Naive thymus-derived CD4-positive, alpha-beta T cell (primary cell): Measurements from ENCODE around the gene GALNT15. TPM values are rescaled to one million over a fixed set of nuclear protein-coding genes. Genes with fewer than 3 reads are reported as not detected.

Experiments
- ATAC-seq: fragments of 150-1000 bp; cut with Tn5 transposase; 2 replicates; pipeline ENCODE4 v1.10.0; 2021; ENCODE audit warnings: mild to moderate bottlenecking, moderate library complexity
- CTCF ChIA-PET: fragments of 350-600 bp; sonication (Branson Sonifier 250); formaldehyde crosslinking; loops from one replicate; lab custom pipeline; 2021; ENCODE audit warnings: antibody characterized with exemption; lab: Charles Lee
- POLR2A ChIA-PET: fragments of 350-600 bp; sonication (Branson Sonifier 250); formaldehyde crosslinking; loops from one replicate; lab custom pipeline; 2021; ENCODE audit warnings: antibody characterized with exemption, inconsistent platforms; lab: Charles Lee
- DNase-seq, 9 donors: peaks; one replicate each; pipeline versions ENCODE4 v3.0.0 to v3.0.0-alpha.2; 2020 to 2022; ENCODE audit warnings: mixed read lengths in 1 of 9
- H3K27ac ChIP-seq: one replicate; pipeline ENCODE4 v1.7.0; 2013; ENCODE audit warnings: mild to moderate bottlenecking, low read depth, low read length, moderate library complexity
- H3K27me3 ChIP-seq, 2 donors: one replicate each; pipeline ENCODE4 v1.7.0; 2013; ENCODE audit warnings: low read length in 2 of 2, mild to moderate bottlenecking in 2 of 2, moderate library complexity in 2 of 2; ENCODE audit not compliant: control insufficient read depth in 2 of 2, insufficient read depth in 2 of 2
- H3K36me3 ChIP-seq, 3 experiments: 1 replicate in 2 of 3; 2 replicates in 1 of 3; pipeline ENCODE4 v1.7.0; 2013; ENCODE audit warnings: low read length in 3 of 3, mild to moderate bottlenecking in 3 of 3, moderate library complexity in 1 of 3; ENCODE audit not compliant: insufficient read depth in 3 of 3, control insufficient read depth in 2 of 3
- H3K4me1 ChIP-seq, 2 donors: one replicate each; pipeline ENCODE4 v1.7.0; 2013; ENCODE audit warnings: low read length in 2 of 2, mild to moderate bottlenecking in 2 of 2, moderate library complexity in 1 of 2; ENCODE audit not compliant: control insufficient read depth in 2 of 2, insufficient read depth in 2 of 2
- H3K4me3 ChIP-seq: 2 replicates; pipeline ENCODE4 v1.7.0; 2013; ENCODE audit warnings: mild to moderate bottlenecking, low read length
- H3K9me3 ChIP-seq, 3 experiments: 1 replicate in 2 of 3; 2 replicates in 1 of 3; pipeline ENCODE4 v1.7.0; 2013; ENCODE audit warnings: low read length in 3 of 3; ENCODE audit not compliant: control insufficient read depth in 2 of 3
- H3K27ac Mint-ChIP-seq, 9 donors: one replicate each; pipeline ENCODE4 v1.8.0; 2020 to 2022; ENCODE audit warnings: mixed read lengths in 9 of 9, mild to moderate bottlenecking in 8 of 9, moderate library complexity in 5 of 9, inconsistent platforms in 2 of 9
- H3K27me3 Mint-ChIP-seq, 5 donors: one replicate each; pipeline ENCODE4 v1.8.0; 2021 to 2022; ENCODE audit warnings: mixed read lengths in 5 of 5, mild to moderate bottlenecking in 1 of 5
- H3K36me3 Mint-ChIP-seq, 5 donors: one replicate each; pipeline ENCODE4 v1.8.0; 2020 to 2022; ENCODE audit warnings: mixed read lengths in 5 of 5, mild to moderate bottlenecking in 3 of 5, inconsistent platforms in 1 of 5
- H3K4me1 Mint-ChIP-seq, 7 donors: one replicate each; pipeline ENCODE4 v1.8.0; 2020 to 2022; ENCODE audit warnings: mixed read lengths in 7 of 7, mild to moderate bottlenecking in 3 of 7, inconsistent platforms in 1 of 7
- H3K4me3 Mint-ChIP-seq, 10 donors: one replicate each; pipeline ENCODE4 v1.8.0; 2020 to 2022; ENCODE audit warnings: mild to moderate bottlenecking in 10 of 10, mixed read lengths in 10 of 10, moderate library complexity in 6 of 10, inconsistent platforms in 2 of 10
- H3K9me3 Mint-ChIP-seq, 11 donors: one replicate each; pipeline ENCODE4 v1.8.0; 2020 to 2022; ENCODE audit warnings: mixed read lengths in 11 of 11, mild to moderate bottlenecking in 4 of 11, inconsistent platforms in 1 of 11, moderate library complexity in 1 of 11
- intact Hi-C, 2 donors: fragments of 100-400 bp; cut with micrococcal nuclease; formaldehyde crosslinking; loops; one replicate each; pipeline ENCODE4 v1.15.1; 2023
- polyA plus RNA-seq, 2 donors: library from polyadenylated mRNA; unstranded; fragments of 300-500 nt; fragmentation: Illumina TruSeq; gene quantifications; one replicate each; pipeline ENCODE4 v1.2.3, GENCODE V29; 2021
- total RNA-seq, 6 experiments: library from RNA in 5 of 6; stranded (reverse) in 5 of 6; gene quantifications; 1 replicate in 5 of 6; 2 replicates in 1 of 6; pipeline ENCODE4 v1.2.3 and lab custom pipeline; 2021 to 2026

The GALNT15 gene
- total and polyA plus RNA-seq, 7 experiments from 2014 or later, result 0.46 TPM; not detected in 6

GRCh38 chr3:16134173-16134928, 40.1 kb upstream of the GALNT15 start:
- CTCF ChIA-PET, result interaction anchor here (0.9 kb wide), 1 partner anchor 20 kb away, joined by 4 read pairs; no protein-coding TSS in a partner anchor

DNA sequence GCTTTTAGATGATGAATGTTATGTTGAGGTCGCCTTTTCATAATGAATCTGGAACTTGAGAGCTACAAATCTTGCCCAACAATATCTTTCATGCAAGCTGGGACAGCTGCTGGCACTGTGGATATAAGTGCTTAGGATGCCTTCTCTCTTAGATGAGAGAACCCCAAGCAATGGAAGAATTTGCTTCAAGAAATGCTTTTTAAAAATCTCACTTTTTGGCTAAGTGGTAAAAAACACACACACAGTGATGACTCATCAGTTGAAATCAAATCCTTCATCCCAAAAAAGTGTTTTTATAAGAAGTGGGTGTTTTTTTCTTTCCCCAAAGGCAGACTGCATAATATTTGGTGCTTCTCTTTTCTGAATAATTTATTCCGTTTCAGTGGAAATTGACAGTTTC, 38.4 kb upstream of the GALNT15 start:
- H3K27ac ChIP-seq, result no peak overlapping the region
- intact Hi-C loops, result no loop called here
- Mint-ChIP-seq H3K27ac (no peak overlapping the region), H3K9me3 (peaks cover 0 to 9% (median 5%) of the 10 kb centered on the region in 11 donors), H3K27me3 (peaks cover 0 to 10% (median 0%) of the 10 kb centered on the region in 5 donors), H3K36me3 (peaks cover 0 to 5% (median 0%) of the 10 kb centered on the region in 5 donors), H3K4me1 (no peaks in the 10 kb centered on the region), H3K4me3 (no peak overlapping the region)
- no peaks in the 10 kb centered on the region for H3K9me3 ChIP-seq
- ChIA-PET POLR2A (no interaction called here), CTCF (no interaction called here)
- DNase-seq (no peak), ATAC-seq (no peak)
- no peaks in the 10 kb centered on the region for H3K4me1 ChIP-seq
- no peak overlapping the region for H3K4me3 ChIP-seq
- no peaks in the 10 kb centered on the region for H3K27me3 ChIP-seq
- no peaks in the 10 kb centered on the region for H3K36me3 ChIP-seq

More at GRCh38 chr3:16134173-16134928, 40.1 kb upstream of the GALNT15 start:
- no peak overlapping the region for H3K4me3 ChIP-seq
- intact Hi-C loops, result no loop called here
- H3K27ac ChIP-seq, result no peak overlapping the region
- ATAC-seq (no peak), DNase-seq (no peak)
- H3K4me1 Mint-ChIP-seq, result no peaks in the 10 kb centered on the region
- no peak overlapping the region for H3K27ac Mint-ChIP-seq
- no peaks in the 10 kb centered on the region for H3K27me3 ChIP-seq
- peaks cover 0 to 5% (median 0%) of the 10 kb centered on the region in 5 donors for H3K36me3 Mint-ChIP-seq
- H3K9me3 Mint-ChIP-seq, result peaks cover 0 to 9% (median 4%) of the 10 kb centered on the region in 11 donors
- no peaks in the 10 kb centered on the region for H3K4me1 ChIP-seq
- H3K9me3 ChIP-seq, result no peaks in the 10 kb centered on the region
- peaks cover 0 to 10% (median 0%) of the 10 kb centered on the region in 5 donors for H3K27me3 Mint-ChIP-seq
- no peaks in the 10 kb centered on the region for H3K36me3 ChIP-seq
- POLR2A ChIA-PET, result interaction anchor here (0.5 kb wide), 1 partner anchor 356 kb away, joined by 3 read pairs; no protein-coding TSS in a partner anchor
- no peak overlapping the region for H3K4me3 Mint-ChIP-seq

DNA sequence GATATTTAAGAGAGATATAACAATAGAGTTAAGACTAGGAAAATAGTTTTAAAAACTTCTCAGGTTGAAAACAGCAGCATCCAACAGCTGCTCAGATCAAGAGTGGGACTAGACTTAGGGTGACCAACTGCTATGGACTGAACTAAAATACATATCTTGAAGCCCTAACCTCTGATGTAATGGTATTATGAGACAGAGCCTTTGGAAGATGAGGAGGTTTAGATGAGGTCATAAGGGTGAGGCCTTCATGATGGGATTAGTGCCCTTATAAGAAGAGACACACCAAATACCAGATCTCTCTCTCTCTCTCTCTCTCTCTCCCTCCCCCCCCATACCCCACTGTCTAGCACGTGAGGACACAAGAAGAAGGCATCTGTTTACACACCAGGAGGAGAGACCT, 37.4 kb upstream of the GALNT15 start:
- no peak for DNase-seq
- CTCF ChIA-PET, result no interaction called here
- Histone ChIP-seq H3K4me1 (no peaks in the 10 kb centered on the region), H3K36me3 (no peaks in the 10 kb centered on the region), H3K4me3 (no peak overlapping the region), H3K27me3 (no peaks in the 10 kb centered on the region), H3K9me3 (no peaks in the 10 kb centered on the region), H3K27ac (no peak overlapping the region)
- intact Hi-C loops, result no loop called here
- peaks cover 0 to 14% (median 0%) of the 10 kb centered on the region in 5 donors for H3K27me3 Mint-ChIP-seq
- no peak overlapping the region for H3K4me3 Mint-ChIP-seq
- POLR2A ChIA-PET, result no interaction called here
- ATAC-seq, result no peak
- peaks cover 0 to 5% (median 0%) of the 10 kb centered on the region in 5 donors for H3K36me3 Mint-ChIP-seq
- no peaks in the 10 kb centered on the region for H3K4me1 Mint-ChIP-seq
- no peak overlapping the region for H3K27ac Mint-ChIP-seq
- peaks cover 0 to 9% (median 5%) of the 10 kb centered on the region in 11 donors for H3K9me3 Mint-ChIP-seq

- Mint-ChIP-seq H3K27ac (no peak overlapping the region), H3K36me3 (peaks cover 0 to 5% (median 0%) of the 10 kb centered on the region in 5 donors), H3K4me1 (no peaks in the 10 kb centered on the region), H3K4me3 (no peak overlapping the region), H3K27me3 (peaks cover 0 to 14% (median 0%) of the 10 kb centered on the region in 5 donors), H3K9me3 (peaks cover 0 to 12% (median 5%) of the 10 kb centered on the region in 11 donors)
- DNase-seq (no peak), ATAC-seq (no peak)
- intact Hi-C loops, result no loop called here
- no peak overlapping the region for H3K27ac ChIP-seq
- H3K9me3 ChIP-seq, result no peaks in the 10 kb centered on the region
- CTCF ChIA-PET, result no interaction called here
- no peaks in the 10 kb centered on the region for H3K27me3 ChIP-seq
- no peaks in the 10 kb centered on the region for H3K4me1 ChIP-seq
- POLR2A ChIA-PET, result interaction anchor here (0.7 kb wide), 1 partner anchor 602 kb away, joined by 3 read pairs; no protein-coding TSS in a partner anchor
- H3K36me3 ChIP-seq, result no peaks in the 10 kb centered on the region
- H3K4me3 ChIP-seq, result no peak overlapping the region
Measured at GRCh38 chr3:16137977-16138376, 36.5 kb upstream of the GALNT15 start.

- DNase-seq (no peak), ATAC-seq (no peak)
- no peak overlapping the region for H3K27ac Mint-ChIP-seq
- H3K27ac ChIP-seq, result no peak overlapping the region
- no peaks in the 10 kb centered on the region for H3K4me1 ChIP-seq
- no peak overlapping the region for H3K4me3 Mint-ChIP-seq
- H3K9me3 ChIP-seq, result no peaks in the 10 kb centered on the region
- intact Hi-C loops, result no loop called here
- H3K4me3 ChIP-seq, result no peak overlapping the region
- no peaks in the 10 kb centered on the region for H3K36me3 ChIP-seq
- ChIA-PET CTCF (no interaction called here), POLR2A (no interaction called here)
- H3K4me1 Mint-ChIP-seq, result no peaks in the 10 kb centered on the region
- H3K27me3 ChIP-seq, result no peaks in the 10 kb centered on the region
- peaks cover 0 to 6% (median 4%) of the 10 kb centered on the region in 5 donors for H3K36me3 Mint-ChIP-seq
- peaks cover 0 to 26% (median 11%) of the 10 kb centered on the region in 11 donors for H3K9me3 Mint-ChIP-seq
- peaks cover 0 to 14% (median 0%) of the 10 kb centered on the region in 5 donors for H3K27me3 Mint-ChIP-seq
Measured at GRCh38 chr3:16140116-16140893, 34.2 kb upstream of the GALNT15 start.

DNA sequence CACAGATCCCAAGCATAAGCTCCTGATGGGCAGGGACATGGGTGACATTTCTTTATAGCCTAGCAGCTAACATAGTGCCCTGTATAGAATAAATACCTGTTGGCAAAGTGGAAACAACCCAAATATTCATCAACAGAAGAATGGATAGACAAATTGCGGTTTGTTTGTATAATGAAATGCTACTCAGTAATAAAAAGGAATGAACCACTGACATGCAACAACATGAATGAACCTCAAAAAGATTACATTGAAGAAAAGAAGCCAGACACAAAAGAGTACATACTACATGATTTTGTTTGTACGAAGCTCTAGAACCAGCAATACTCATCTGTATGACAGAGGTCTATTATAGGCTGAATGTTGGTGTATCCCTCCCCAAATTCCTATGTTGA, 33.6 kb upstream of the GALNT15 start:
- H3K4me3 Mint-ChIP-seq, result no peak overlapping the region
- DNase-seq (no peak), ATAC-seq (no peak)
- CTCF ChIA-PET, result no interaction called here
- H3K27me3 ChIP-seq, result no peaks in the 10 kb centered on the region
- POLR2A ChIA-PET, result no interaction called here
- no peak overlapping the region for H3K4me3 ChIP-seq
- H3K4me1 Mint-ChIP-seq, result peaks cover 0 to 1% (median 0%) of the 10 kb centered on the region in 7 donors
- H3K27ac ChIP-seq, result no peak overlapping the region
- no peak overlapping the region for H3K27ac Mint-ChIP-seq
- H3K9me3 ChIP-seq, result no peaks in the 10 kb centered on the region
- H3K36me3 ChIP-seq, result no peaks in the 10 kb centered on the region
- no peaks in the 10 kb centered on the region for H3K4me1 ChIP-seq
- intact Hi-C loops, result no loop called here
- H3K9me3 Mint-ChIP-seq, result peaks cover 0 to 26% (median 11%) of the 10 kb centered on the region in 11 donors
- peaks cover 0 to 6% (median 4%) of the 10 kb centered on the region in 5 donors for H3K36me3 Mint-ChIP-seq
- H3K27me3 Mint-ChIP-seq, result peaks cover 0 to 14% (median 0%) of the 10 kb centered on the region in 5 donors
